ENCODE data around the gene EDC4. TPM values are rescaled to one million over a fixed set of nuclear protein-coding genes. Genes with fewer than 3 reads are reported as not detected.

Gene EDC4
- total RNA-seq, 1 donor from 2014 or later = 35.4 TPM

GRCh38 chr16:67868290-67868689 is 4.6 kb upstream of the EDC4 start:
- DNase-seq (ENCODE audit: missing footprints) (no peak), ATAC-seq (no peak)
- intact Hi-C loops (cut with DNase I) = no loop called here

- DNase-seq (ENCODE audit: missing footprints) (no peak), ATAC-seq (no peak)
- intact Hi-C loops (cut with DNase I) = no loop called here
These were observed 3.2 kb upstream of the EDC4 start for GRCh38 chr16:67869653-67870052.

GRCh38 chr16:67871256-67871655 is 1.6 kb upstream of the EDC4 start:
- intact Hi-C loops (cut with DNase I) = no loop called here
- DNase-seq (ENCODE audit: missing footprints) (no peak), ATAC-seq (no peak)

GRCh38 chr16:67872131-67872630 is 671 bp upstream of the EDC4 start:
- DNase-seq (ENCODE audit: missing footprints) = no peak
- intact Hi-C loops (cut with DNase I) = loop anchor here (2.0 kb wide), 1 partner anchor 25 kb away; the partner anchor contains the start of genes CENPT and NUTF2
- ATAC-seq = no peak

DNA sequence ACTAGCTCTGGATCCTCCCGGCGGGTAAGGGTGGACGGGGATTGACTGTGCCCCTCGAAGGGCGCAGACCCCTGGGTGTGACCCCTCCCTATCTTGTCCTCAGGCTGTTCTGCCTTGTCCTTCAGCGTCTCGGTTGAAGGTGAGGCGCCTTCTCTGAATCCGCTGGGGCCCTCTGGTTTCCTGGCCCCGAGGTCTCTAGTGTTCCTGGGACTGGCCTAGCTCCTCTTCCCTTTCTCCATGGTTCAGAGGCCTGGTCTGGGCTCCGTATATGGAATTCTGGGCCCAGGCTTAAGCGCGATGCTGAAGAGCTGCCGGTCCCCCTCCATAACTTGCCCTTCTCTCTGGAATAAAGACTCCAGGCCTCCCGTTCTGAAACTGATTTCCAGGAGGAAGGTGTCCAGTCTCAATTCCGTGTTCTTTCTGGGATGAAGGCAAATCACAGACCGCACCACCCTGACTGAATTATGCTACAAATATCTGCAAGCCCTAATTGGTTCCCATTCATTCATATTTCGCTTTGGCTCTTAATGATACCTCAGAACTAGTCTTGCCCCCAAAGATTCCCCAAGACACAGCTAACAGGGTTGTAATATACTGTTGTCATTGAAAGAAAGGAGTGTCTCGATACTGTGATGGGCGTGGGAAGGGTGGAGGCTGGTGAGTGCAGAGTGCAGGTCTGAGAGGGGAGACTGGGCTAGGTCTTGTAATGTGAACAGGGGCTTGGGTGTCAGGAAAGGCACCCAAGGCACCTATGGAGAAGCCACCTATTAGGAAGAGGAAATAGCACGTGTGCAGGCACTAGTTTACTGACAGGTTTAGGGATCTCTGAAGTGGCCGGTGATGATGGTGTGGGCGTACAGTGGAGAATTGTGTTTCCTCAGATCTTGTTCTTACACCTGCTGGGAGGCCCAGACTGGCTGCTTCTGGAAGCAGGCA is 851 bp downstream of the EDC4 start:
- ATAC-seq (no peak), DNase-seq (ENCODE audit: missing footprints) (no peak)
- intact Hi-C loops (cut with DNase I) = loop anchor here (2.0 kb wide), 1 partner anchor 27 kb away; the partner anchor contains the start of genes CENPT and NUTF2

DNA sequence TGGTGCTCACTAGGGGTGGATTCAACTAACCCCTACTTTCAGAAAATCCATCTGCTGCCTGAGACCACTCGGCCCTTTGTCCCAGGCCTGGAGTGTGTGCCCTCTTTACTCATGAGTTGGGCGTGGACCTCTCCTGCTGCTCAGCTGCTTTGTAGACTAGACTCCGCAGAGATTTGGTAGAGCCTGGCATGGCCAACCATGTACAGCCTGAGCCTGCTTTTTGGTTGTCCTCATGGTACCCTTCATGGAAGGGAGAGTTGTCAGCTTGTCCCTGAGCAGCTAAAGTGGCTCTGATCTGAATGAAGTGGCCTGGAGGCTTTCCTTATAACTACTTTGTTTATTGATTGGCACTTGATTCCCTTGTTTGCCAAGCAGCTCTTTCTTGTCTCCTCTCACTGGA is 1.5 kb downstream of the EDC4 start:
- no peak for ATAC-seq
- DNase-seq (ENCODE audit: missing footprints) = no peak

GRCh38 chr16:67877064-67877463 is 4.2 kb downstream of the EDC4 start:
- intact Hi-C loops (cut with DNase I) = no loop called here
- no peak for DNase-seq (ENCODE audit: missing footprints)
- ATAC-seq = no peak

More for the DNA sequence above, 1.5 kb downstream of the EDC4 start:
- intact Hi-C loops (cut with DNase I) = no loop called here

DNA sequence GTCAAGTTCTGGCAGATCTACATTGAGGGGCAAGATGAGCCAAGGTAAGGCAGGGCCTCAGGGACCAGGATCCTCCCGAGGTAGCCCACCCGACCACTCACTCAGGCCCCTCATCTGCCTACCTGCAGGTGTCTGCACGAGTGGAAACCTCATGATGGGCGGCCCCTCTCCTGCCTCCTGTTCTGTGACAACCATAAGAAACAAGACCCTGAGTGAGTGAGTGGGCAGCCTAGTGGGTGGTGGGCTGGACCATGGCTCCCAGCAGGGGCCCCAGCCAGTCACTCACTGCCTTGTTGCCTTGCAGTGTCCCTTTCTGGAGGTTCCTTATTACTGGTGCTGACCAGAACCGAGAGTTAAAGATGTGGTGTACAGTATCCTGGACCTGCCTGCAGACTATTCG is 5.4 kb downstream of the EDC4 start:
- intact Hi-C loops (cut with DNase I) = no loop called here
- no peak for DNase-seq (ENCODE audit: missing footprints)

GRCh38 chr16:67878846-67879245 is 6.0 kb downstream of the EDC4 start:
- intact Hi-C loops (cut with DNase I) = no loop called here
- ATAC-seq = no peak
- no peak for DNase-seq (ENCODE audit: missing footprints)

More for the DNA sequence above, 5.4 kb downstream of the EDC4 start:
- no peak for ATAC-seq

DNA sequence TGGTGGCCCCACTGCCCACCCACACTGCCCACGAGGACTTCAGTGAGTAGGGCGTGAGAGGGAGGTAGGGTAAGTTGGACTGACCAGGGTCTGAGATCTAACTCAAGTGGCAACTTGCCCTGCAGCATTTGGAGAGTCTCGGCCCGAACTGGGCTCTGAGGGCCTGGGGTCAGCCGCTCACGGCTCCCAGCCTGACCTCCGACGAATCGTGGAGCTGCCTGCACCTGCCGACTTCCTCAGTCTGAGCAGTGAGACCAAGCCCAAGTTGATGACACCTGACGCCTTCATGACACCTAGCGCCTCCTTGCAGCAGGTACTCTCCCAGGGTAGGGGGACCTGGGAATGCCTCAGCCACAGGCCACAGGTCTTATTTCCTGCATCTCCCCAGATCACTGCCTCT is 6.6 kb downstream of the EDC4 start:
- intact Hi-C loops (cut with DNase I) = no loop called here
- ATAC-seq (no peak), DNase-seq (ENCODE audit: missing footprints) (no peak)

DNA sequence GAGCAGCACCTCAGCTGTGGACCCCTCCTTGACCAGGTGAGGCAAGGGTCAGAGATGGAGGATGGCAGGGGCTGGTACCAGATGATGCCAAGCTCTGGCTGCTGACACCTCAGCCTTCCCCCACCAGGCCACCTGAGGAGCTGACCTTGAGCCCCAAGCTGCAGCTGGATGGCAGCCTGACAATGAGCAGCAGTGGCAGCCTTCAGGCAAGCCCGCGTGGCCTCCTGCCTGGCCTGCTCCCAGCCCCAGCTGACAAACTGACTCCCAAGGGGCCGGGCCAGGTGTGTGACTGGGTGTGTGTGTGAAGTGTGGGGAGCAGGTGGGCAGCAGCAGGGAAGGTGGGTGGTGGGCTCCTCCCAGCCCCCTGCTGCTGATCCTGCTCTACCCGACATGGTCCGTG is 7.1 kb downstream of the EDC4 start:
- ATAC-seq (no peak), DNase-seq (ENCODE audit: missing footprints) (no peak)
- intact Hi-C loops (cut with DNase I) = no loop called here

DNA sequence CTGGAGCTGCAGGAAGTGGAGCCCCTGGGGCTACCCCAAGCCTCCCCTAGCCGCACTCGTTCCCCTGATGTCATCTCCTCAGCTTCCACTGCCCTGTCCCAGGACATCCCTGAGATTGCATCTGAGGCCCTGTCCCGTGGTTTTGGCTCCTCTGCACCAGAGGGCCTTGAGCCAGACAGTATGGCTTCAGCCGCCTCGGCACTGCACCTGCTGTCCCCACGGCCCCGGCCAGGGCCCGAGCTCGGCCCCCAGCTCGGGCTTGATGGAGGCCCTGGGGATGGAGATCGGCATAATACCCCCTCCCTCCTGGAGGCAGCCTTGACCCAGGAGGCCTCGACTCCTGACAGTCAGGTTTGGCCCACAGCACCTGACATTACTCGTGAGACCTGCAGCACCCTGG is 7.7 kb downstream of the EDC4 start:
- ATAC-seq = no peak
- intact Hi-C loops (cut with DNase I) = no loop called here
- DNase-seq (ENCODE audit: missing footprints) = no peak

- peak; percentile 66 for ATAC-seq
- DNase-seq (ENCODE audit: missing footprints) = peak; percentile 74
- intact Hi-C loops (cut with DNase I) = loop anchor here (1.0 to 2.0 kb wide), 2 partner anchors 18 to 159 kb away; no protein-coding TSS in a partner anchor
These were observed 8.8 kb downstream of the EDC4 start for GRCh38 chr16:67881621-67882161.

GRCh38 chr16:67882374-67883145 is 9.7 kb downstream of the EDC4 start:
- intact Hi-C loops (cut with DNase I) = loop anchor here (2.0 kb wide), 1 partner anchor 158 kb away; no protein-coding TSS in a partner anchor
- peak; percentile 76 for DNase-seq (ENCODE audit: missing footprints)

GRCh38 chr16:67883146-67883871 is 10.5 kb downstream of the EDC4 start:
- DNase-seq (ENCODE audit: missing footprints) = no peak
- ATAC-seq = no peak
- intact Hi-C loops (cut with DNase I) = loop anchor here (2.0 kb wide), 1 partner anchor 157 kb away; no protein-coding TSS in a partner anchor

More at GRCh38 chr16:67882374-67883145, 9.7 kb downstream of the EDC4 start:
- peak; percentile 65 for ATAC-seq

DNA sequence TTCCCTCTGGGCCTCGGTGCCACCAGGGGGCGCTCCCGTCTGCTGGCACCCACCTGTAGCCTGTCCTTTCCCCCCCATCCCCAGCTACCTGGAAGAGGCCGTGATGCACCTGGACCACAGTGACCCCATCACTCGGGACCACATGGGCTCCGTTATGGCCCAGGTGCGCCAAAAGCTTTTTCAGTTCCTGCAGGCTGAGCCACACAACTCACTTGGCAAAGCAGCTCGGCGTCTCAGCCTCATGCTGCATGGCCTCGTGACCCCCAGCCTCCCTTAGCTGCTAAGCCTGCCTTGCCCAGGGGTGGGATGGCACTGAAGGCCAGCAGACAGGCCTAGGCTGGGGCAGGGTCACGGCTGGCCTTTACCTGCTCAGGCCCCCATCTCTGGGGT is 11.0 kb downstream of the EDC4 start:
- DNase-seq (ENCODE audit: missing footprints) = peak; percentile 76
- intact Hi-C loops (cut with DNase I) = loop anchor here (2.0 kb wide), 2 partner anchors 45 to 157 kb away; no protein-coding TSS in a partner anchor
- no peak for ATAC-seq

DNA sequence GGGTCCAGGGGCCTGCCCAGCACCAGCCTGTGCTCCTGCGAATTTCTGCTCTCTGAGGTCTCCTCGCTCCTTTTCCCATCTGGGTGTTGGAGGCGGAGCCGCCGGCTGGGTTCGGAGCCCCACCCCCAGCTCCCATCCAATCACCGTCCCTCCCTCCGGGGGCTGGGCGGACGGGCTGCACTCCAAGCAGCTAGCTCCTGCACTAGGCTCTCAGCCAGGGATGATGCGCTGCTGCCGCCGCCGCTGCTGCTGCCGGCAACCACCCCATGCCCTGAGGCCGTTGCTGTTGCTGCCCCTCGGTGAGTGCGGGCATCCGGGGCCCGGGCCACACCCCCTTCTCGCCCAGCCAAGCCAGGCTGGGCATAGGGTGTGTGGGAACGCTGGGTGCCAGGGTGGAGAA is 11.8 kb downstream of the EDC4 start, which contains the start of gene NRN1L:
TSS of gene NRN1L (plus strand) at position 202 of the 400 bp plus-strand sequence. CDS start at position 221, 19 bp downstream.
- DNase-seq (ENCODE audit: missing footprints) (peak; percentile 89), ATAC-seq (peak; percentile 78)
- intact Hi-C loops (cut with DNase I) = loop anchor here (2.0 kb wide), 1 partner anchor 44 kb away; no protein-coding TSS in a partner anchor

GRCh38 chr16:67885545-67885944 is 12.7 kb downstream of the EDC4 start:
- ATAC-seq (no peak), DNase-seq (ENCODE audit: missing footprints) (no peak)
- intact Hi-C loops (cut with DNase I) = loop anchor here (2.0 kb wide), 1 partner anchor 43 kb away; no protein-coding TSS in a partner anchor

Data from Right ventricle myocardium inferior (tissue), 1 donor.